Left forelimb (tissue), 1 donor: ENCODE measurements around the gene ZNF652.
A peak's percentile ranks its signal among the peaks of the same experiment; 100 is the strongest.
"Not testable (repeated sequence)": the region's sequence is repeated elsewhere in the genome, so short reads cannot be mapped to it uniquely, and the experiment has no call there.

Experiments
- DNase-seq: peaks from one replicate; pipeline ENCODE4 v3.0.0-alpha.2; 2018; ENCODE audit warnings: low spot score

The ZNF652 gene

DNA sequence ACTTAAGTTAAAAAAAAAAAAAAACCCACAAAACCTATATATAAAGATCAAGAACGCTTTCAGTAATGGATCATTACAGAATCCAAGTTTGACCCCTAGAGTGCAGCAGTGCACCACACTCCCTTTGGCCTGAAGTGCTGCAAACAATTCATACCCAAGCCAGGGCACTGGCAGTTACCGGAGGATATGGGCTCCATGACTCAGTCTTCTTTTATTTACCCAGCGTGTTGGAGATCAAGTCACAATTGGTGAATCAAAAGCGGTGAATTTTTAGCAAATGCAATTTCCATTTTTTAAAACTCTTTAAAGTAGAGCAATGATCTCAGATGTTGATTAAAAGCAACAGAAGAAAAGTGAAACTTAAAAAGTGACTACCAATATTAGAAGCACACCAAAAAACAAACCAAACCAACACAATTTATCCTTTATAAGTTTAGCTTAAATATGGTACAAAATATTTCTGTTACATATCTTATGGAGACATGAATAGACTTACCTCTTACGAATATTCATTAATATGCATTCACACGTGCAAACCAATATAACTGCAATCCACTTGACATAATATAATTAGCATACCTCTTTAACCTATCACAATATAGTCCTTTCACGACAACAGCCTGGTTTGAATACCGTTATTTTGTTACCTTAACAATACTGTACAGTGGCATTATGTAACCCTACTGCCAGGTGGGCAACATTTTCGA, 46.3 kb downstream of the ZNF652 start:
- DNase-seq = peak; percentile 66

DNA sequence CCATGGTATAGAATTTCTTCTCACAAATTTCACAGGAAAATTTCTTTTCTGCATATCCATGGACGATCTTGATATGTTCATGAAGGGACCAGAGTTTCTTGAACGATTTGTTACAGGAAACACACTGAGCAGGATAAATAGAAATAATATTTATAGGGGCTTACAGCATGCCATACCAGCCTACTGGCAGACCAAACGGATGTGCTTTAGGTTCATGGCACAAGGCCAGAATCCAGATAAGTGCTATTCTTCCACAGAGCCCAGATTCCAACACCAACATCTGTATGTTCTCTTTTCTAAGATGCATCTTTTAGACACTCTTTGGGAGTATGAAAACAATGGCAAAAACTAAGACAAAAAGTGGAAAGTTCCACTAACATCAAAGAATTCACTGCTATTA, 49.3 kb downstream of the ZNF652 start:
- DNase-seq = no peak

DNA sequence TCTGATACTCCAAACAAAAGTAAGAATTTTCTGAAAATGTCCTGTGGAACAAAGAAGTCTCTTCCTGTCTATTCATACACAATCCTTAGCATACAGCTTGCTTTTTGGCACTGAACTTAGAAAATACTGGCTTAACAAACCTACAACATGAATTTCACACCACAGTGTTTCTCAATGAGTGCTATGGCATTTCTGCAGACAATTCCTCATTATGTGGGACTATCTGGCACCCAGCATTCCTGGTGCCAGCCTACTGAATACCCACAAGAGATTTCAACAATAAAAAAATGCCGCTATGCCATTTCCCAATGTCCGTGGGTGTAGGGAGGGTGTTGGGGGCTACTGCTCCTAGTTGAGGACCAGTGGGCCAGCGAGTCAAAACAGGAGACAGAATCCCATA, 62.1 kb downstream of the ZNF652 start:
- DNase-seq = no peak

DNA sequence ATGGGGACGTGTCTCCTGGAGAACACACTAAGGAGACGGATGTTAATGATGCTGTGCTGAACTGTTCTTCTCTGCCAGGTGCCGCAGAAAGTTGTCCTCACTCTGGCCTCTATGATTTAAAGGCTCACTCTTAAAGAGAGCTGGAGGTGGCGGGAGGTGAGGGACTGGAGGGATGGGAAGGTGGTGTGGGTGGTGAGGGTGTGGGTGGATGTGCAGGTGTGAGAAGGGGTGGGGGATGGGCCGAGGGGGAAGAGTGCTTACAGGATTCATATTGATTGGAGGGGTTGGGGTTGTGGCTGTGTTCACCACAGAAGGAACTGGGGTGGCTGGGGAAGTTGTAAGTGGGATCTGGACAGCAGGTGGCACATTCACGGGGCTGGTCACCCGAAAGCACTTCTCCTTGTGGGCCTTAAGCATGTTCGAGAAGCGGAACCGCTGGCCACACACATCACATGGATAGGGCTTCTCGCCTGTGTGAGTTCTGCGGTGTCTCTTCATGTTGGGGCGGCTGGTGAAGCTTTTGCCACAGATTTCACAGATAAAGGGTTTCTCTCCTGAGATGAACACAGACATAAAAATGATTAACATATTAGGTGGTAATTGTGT, 63.6 kb downstream of the ZNF652 start:
- DNase-seq = no peak

DNA sequence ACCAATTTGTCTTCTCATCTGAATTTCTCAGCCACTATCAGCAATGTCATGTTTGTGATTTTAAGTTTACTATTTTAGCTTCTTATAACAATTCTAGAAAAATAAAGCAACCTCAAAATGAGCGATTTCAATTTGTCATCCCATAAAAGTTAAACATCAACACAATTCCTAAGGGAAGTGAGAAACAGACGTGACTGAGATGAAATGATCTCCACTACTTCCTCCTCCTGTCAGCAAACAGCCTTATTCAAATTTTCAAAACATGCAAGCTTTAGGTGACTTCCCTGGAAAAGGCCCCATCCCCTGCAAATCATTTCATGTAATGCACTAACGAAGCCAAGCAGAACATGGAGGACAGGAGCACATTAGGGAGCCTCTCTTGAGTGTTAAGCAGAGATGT, 64.9 kb downstream of the ZNF652 start:
- DNase-seq = no peak

DNA sequence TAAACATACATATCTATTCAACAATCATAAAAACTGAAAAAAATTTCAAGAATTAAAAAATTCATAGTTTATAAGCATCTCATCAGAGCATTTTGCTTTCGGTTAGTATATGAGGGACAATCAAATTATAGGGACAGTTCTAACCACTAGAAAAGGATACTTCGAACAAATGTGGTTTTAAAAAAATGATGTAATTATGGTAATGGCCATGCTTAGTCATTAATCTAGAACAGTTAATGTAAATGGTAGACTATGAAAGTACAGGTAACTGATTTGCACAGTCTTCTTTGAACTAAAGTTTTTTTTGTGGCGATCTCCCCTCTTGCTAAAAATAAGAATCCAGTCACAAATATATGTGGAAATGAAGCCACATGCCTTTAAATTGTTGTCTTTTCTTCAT, 67.9 kb downstream of the ZNF652 start:
- no peak for DNase-seq

DNA sequence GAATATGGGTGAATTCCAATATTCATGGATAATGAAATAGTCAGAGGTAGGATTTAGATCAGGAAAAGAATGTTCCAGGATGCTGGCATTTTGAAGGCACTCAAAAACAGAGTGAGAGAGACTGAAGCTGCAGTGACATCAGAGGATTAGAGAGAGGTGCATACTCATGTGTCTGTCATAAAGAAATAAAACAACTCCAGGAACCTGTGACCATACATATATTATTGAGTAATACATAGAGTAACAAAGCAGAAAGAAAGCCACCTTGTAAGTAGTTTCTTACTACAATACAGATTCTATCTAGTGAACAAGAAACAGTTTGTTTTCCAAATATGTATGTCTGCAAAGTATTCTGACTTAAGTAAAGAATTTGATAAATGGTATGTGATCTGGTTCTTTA, 69.1 kb downstream of the ZNF652 start:
- DNase-seq = no peak

DNA sequence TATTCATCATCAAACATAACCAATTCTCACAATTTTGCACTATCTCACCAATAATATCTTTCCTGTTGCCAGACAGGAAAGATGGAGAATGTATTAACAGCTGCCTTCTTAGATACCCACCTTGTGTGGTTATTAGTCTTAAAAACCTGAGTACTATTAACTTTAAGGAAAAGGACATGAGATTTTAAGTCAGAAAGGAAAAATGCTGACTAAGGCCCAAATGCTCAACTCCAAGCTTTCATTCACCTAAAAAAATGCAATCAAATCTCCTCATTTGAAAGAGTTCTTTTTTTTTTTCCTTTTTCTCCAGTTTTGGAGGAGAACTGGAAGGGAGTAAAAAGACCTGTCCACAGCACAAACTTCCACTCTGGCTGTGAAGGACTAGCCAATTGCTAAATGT, 70.1 kb downstream of the ZNF652 start:
- no peak for DNase-seq

DNA sequence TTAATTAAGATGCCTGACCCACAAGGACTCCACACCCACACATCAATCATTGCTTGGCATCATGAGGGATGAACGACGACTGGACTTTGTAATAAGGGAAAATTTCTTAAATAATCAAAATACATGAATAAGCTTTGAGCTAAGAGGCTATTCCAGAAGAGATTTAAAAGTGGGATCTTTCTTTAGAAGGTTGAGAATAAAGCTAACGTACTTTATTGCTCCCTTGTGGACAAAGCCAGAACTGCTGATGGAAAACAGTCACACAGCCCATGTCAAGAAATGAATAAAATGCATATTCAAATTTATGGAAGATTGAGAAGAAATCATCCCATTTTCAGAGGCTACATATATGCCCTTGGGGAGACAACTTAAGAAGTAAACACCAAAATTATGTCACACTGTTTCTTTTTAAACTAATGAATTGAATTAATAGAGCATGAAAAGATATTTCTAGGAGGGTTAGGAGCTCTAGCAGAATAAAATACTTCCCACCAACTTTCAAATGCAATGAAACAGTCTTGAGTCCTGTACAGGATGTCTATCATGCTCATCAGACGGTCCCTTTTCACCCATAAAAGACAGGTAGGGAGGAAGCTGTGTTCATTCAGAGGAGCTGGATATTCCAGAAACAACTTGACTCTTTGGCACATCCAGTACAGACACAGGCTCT, 71.2 kb downstream of the ZNF652 start:
- no peak for DNase-seq

DNA sequence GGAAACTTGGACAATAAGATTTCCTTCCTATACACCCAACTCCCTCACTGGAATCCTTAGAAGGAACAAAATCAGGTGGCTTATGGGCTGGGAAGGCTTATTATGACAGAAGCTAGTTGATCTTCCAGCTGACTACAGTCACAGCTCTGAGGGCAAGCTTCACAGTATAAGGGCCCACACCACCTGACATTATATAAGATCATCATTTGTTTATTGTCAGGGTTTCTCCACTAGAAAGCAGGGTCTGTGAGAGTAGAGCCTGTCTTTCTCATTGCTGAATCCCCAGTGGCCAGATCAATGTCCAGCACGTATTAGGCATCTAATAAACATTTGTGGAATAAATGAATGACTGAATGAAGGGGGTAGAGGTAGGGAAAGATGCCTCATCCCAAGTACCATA, 73.7 kb downstream of the ZNF652 start:
- no peak for DNase-seq

DNA sequence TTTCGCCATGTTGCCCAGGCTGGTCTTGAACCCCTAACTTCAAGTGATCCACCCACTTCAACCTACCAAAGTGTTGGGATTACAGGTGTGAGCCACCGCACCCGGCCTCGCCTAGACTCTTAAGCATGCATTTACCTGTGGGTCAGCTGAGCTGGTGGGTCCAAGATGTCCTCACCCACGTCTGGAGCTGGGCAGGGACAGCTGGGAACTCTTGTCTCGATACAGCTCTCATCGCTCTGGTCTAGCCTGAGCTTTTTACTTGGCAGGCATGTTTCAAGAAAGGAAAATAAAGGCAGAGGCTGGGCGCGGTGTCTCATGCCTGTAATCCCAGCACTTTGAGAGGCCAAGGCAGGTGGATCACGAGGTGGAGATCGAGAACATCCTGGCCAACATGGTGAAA, 74.6 kb downstream of the ZNF652 start:
- no peak for DNase-seq

DNA sequence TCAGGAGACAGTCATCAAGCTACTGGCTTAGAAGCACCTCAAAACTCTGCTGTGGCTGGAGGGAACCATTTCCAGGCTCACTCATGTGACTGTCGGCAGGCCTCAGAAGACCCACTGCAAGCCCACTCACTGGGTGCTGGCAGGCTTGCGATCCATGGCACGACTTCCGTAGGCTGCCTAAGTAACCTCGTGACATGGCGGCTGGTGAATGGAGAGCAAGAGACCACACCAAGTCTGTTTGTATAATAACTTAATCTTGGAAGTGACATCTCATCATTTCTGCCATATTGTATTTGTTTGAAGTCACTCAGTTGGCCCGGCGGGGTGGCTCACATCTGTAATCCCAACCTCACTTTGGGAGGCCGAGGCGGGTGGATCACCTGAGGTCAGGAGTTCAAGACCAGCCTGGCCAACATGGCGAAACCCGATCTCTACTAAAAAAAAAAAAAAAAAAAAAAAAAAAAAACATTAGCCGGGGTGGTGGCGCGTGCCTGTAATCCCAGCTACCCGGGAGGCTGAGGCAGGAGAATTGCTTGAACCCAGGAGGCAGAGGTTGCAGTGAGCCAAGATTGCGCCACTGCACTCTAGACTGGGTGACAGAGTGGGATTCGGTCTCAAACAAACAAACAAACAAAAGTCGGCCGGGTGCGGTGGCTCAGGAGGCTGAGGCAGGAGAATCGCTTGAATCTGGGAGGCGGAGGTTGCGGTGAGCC, 75.6 kb downstream of the ZNF652 start:
- not testable (repeated sequence) for DNase-seq

DNA sequence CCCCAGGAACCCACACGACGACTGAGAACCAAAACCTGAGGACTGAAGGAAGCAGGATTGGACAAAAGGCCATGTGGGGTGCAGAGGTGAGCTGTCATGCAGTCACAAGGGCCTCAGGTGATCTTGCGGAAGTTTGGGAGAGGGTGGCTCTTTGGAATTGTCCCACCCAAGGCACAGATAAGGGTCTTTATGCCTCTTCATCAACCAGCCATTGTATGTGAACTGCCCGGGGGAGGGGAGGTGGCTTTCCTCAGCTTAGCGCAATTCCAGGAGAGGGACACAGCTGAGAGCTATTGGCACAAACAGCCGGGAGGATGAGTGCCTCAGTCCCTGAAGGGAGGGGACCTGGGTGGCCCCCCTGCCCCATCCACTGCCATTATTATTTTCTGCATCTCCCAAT, 76.3 kb downstream of the ZNF652 start:
- no peak for DNase-seq

DNA sequence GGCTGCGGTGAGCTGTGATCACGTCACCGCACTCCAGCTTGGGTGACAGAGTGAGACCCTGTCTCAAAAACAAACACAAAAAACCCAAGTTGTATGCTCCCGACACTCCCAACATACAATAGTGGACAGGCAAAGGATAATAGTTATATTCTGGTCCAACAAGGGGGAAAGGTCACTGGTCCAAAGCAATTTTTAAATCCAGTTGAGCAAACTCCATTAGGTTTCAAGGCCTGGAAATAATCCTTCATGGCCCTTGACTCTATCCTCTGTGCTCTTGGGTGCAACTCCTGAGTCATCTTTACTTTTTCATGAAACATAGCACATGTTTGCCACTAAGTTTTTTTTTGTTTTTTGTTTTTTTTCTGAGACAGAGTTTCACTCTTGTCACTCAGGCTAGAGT, 81.1 kb downstream of the ZNF652 start:
- no peak for DNase-seq

DNA sequence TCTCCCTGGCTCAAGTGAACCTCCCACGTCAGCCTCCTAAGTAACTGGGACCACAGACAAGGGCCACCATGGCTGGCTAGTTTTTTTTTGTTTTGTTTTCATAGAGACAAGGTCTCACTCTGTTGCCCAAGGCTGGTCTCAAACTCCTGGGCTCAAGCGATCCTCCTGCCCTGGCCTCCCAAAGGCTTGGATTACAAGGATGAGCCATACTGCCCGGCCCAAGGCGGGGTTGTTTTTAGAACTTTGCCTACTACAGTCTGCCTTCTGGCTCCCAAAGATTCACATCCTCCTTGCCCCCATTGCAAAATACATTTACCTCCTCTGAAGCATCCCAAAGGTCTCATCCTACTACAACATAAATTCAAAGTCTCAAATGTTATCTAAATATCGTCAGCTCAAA, 82.0 kb downstream of the ZNF652 start:
- DNase-seq = no peak

DNA sequence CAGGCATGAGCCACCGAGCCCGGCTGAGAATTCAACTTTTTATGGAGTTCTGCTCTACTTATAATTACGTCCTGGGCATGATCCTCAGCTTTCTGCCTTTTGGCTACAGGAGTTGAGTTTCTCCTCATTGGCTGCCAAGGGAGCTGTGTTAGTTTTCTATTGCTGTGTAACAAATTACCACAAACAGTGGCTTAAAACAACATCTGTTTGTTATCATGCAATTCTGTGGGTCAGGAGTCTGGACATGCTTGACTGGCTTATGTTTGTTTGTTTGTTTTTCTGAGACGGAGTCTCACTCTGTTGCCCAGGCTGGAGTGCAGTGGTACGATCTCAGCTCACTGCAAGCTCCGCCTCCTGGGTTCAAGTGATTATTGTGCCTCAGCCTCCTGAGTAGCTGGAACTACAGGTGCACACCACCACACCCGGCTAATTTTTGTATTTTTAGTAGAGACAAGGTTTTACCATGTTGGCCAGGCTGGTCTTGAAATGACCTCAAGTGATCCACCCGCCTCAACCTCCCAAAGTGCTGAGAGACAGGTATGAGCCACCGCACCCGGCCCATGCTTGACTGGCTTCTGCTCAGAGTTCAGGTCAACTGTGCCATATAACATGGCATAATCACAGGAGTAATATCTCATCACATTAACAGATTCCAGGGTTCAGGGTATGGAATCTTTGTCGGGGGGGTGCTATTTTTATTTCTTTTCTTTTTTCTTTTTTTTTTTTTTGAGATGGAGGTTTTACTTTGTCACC, 82.6 kb downstream of the ZNF652 start:
- DNase-seq = not testable (repeated sequence)

DNA sequence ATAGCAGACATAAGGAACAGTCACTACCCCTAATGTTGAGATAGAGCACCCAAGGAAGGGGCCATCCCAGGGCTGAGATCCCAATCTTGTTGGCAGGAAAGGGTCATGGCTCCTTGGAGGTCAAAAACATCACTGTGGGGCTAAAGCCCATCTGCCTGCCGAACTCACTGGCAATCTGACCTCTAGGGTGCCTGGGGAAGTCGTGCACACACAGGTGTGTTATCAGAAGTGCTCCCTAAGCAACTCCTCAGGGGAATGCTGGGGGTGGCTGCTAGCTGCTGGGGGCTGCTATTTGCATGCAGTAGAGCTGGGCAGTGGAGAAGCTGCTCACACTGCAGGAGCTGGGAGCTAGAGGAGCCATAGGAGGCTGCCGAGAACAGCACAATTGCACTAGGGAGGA, 84.0 kb downstream of the ZNF652 start:
- DNase-seq = no peak

DNA sequence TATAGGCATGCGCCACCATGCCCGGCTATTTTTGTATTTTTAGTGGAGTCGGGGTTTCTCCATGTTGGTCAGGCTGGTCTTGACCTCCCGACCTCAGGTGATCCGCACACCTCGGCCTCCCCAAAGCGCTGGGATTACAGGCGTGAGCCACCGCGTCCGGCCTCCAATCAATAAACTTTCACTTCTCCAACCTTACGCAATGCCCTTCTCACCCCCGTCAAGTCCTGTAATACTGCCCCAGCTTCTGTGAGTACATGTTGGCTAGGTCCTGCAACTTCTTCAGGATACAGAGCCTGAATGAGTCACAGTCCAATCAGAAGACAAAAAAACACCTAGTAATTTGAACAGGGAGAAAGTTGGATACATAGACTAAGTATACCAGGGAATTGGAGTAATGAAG, 84.4 kb downstream of the ZNF652 start:
- no peak for DNase-seq

DNA sequence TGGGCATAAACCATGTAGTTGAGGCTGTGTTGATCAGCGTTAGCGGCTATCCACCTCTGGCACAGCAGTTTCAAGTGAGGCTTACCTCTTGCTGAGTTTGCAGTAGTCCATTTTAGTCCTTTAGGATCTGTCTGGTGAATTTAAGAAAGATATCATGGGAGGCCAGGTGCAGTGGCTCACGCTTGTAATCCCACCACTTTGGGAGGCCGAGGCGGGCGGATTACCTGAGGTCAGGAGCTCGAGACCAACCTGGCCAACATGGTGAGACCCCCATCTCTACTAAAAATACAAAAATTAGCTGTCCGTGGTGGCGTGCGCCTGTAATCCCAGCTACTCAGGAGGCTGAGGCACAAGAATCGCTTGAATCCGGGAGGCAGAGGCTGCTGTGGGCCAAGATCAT, 86.1 kb downstream of the ZNF652 start:
- DNase-seq = not testable (repeated sequence)

DNA sequence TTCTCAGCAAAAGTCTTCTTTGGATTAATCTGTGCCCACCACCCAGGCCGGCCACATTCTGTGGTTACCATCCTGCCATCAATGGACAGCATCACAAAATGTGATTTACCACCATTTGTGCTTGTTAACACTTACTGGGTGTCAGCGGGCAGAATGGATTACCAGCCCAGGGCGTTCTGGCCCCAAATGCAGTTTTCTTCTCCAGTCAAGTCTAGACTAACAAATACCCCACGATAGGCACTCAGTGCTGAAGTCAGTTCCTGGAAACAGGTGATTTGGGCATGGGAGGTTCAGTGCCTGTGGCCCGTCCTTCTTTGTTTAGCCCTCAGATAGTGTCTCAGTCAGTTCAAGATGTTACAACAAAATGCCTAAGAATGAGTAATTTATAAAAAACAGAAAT, 92.7 kb downstream of the ZNF652 start:
- DNase-seq = no peak

DNA sequence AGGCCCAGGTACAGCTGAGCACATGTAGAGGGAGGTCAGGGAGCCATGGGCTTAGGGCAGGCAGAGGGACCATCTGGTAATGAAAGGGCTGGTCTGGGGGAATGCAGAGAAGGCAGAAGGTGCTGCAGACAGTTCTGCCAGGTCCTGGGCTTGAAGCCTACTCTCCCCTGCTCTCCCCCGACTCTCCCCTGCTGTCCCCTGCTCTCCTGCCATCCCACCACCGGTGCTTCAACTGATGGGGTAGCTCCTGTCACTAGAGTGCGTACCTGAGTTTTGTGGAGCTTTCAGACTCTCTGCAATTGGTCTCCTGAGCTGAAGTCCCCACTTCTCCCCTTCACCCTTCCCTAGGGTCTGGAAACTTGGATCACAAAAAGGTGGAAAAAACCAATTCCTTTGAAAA, 94.1 kb downstream of the ZNF652 start:
- no peak for DNase-seq

DNA sequence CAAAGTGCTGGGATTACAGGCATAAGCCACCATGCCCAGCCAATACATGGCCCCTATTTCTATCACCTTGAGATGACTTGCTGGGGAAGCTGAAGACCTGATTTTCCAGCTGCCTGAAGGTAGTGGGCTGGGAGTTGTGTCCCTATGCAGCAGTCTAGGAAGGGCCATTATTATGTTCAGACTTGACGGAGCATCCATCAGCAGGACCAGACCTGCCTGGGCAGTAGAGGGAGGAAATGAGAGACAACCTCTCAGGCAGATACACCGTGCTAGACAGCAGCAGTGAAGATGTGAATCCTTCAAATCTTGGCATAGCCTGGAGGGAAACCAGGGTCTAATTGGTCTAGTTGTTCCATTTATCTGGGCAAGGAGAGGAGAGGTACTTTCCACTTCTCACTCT, 95.8 kb downstream of the ZNF652 start:
- DNase-seq = no peak
